GM19324 (cell line): Measurements from ENCODE around the gene CACNA1E.
A peak's percentile ranks its signal among the peaks of the same experiment; 100 is the strongest.

Source experiments
- ATAC-seq: cut with Tn5 transposase; IDR thresholded peaks from one replicate; pipeline ENCODE4 v1.9.1; 2021; ENCODE audit warnings: mild to moderate bottlenecking, moderate library complexity; ENCODE audit not compliant: unreplicated experiment, low FRiP score

CACNA1E gene

GRCh38 chr1:181559142-181559541 lies 75.8 kb downstream of the CACNA1E start:
- no peak for ATAC-seq

GRCh38 chr1:181562395-181562794 lies 79.1 kb downstream of the CACNA1E start:
- peak; percentile 56 for ATAC-seq

- ATAC-seq, result no peak
These were observed 85.4 kb downstream of the CACNA1E start for GRCh38 chr1:181568736-181569135.

GRCh38 chr1:181577475-181577874 lies 94.2 kb downstream of the CACNA1E start:
- no peak for ATAC-seq

DNA sequence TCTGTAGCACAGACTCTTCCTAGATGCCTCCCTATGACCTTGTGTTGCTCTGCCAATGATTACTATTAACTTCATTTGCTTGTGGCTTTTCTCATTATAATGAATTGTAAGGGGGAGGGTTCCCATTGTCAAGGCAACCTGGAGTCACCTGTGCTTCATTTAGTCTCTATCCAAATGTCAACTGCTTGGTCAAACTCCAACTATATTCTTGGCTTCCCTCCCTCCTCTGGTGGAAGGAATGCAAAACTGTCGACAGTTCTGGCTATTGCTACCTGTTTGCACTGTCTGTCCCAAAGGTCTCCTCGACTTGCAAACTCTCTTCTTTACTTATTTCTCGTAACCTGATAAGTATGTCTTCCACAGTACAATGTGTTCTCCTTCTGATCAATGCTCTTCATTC lies 100.3 kb downstream of the CACNA1E start:
- no peak for ATAC-seq

GRCh38 chr1:181587870-181588438 lies 104.6 kb downstream of the CACNA1E start:
- ATAC-seq, result no peak

- no peak for ATAC-seq
These were observed 105.3 kb downstream of the CACNA1E start for GRCh38 chr1:181588631-181589030.

GRCh38 chr1:181592255-181592859 lies 109.0 kb downstream of the CACNA1E start:
- ATAC-seq, result no peak

GRCh38 chr1:181593042-181593441 lies 109.7 kb downstream of the CACNA1E start:
- ATAC-seq, result no peak

GRCh38 chr1:181594553-181594952 lies 111.2 kb downstream of the CACNA1E start:
- ATAC-seq, result no peak

GRCh38 chr1:181595234-181595633 lies 111.9 kb downstream of the CACNA1E start:
- ATAC-seq, result no peak

DNA sequence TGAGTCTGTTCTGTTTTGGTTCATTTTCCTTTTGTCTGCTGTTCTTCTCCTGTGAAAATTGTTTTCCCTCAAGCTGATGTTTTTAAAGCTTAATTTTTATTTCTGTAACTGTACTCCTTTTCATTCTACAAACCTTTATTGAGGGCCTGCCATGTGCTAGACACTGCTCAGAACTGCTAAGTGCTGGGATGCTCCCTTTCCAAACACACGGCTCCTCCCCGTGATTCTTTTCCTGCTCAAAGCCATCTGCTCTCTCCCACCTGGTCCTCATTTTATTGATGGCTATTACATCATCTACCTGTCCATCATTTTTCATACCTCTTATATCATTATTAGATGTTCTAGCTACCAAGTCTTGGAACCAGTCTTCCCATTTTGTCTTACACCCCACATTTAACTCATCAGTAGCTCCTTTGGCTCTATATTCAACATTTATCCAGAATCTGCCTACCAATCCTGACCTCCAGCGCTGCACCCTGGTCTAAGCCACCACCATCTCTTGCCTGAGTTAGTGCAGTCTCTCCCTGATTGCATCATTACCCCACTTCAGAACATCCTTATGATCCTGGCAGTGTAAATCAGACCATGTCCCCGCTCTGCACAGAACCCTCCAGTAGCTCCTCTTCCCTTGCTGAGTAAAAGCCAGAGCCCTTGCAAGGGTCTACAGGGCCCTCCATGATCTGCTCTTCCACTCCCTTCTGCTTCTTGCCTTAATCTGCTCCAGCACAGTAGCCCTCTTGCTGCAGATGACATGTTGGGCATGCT lies 118.1 kb downstream of the CACNA1E start:
- ATAC-seq, result no peak

DNA sequence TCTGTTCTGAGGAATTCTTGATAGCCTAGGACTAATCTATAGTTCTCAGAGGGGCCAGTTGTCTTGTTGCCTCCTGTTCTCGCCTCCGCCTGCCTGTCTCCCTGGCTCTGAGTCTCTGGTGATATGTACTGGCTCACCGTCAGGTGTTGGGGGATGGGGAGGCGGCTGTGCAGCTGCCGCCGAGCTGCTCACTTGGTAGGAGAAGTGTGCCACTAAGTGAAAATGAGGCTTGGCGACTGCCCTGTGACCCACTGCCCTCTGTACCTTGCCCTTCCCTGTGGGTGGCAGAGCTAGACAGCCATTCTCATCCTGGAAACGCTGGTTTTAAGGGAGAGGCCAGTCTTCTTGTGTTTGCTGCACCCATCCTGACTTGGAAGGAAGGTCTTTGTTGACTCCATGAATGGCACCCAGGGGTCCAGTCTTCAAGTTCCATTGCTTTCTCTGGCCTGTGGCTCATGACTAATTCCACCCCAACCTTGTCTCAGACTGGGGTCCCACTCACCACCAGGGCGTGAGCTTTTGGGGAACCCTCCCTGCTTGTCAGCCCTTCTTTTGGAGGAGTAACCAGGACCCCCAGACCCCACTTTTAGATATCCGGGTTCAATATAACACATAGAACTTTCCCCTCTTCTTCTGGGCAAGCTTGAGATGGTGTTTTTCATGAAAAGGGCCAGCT lies 120.6 kb downstream of the CACNA1E start:
- no peak for ATAC-seq

GRCh38 chr1:181604482-181605249 lies 121.3 kb downstream of the CACNA1E start:
- ATAC-seq, result no peak

- ATAC-seq, result no peak
These were observed 124.2 kb downstream of the CACNA1E start for GRCh38 chr1:181607524-181607923.

GRCh38 chr1:181608386-181608785 lies 125.1 kb downstream of the CACNA1E start:
- no peak for ATAC-seq

DNA sequence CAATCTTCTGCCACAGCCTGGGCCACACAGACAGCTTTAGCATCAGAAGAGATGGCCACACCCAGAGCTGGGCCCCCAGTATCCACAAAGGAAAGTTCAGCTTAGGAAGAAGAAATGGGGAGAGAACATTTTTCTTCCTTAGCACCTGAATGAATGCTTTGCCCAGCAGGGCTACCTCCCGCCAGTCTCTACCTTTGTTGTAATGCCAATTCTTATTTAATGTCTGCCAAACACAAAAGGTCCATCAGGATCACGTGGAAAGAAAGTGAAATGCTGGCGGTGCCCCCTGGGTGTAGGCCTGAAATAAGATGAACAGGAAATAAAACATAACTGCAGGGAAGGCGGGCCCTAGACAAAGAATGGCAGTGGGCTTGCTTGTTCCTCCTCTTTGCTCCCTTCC lies 125.6 kb downstream of the CACNA1E start:
- no peak for ATAC-seq

- no peak for ATAC-seq
These were observed 128.8 kb downstream of the CACNA1E start for GRCh38 chr1:181612100-181612499.

- no peak for ATAC-seq
These were observed 135.2 kb downstream of the CACNA1E start for GRCh38 chr1:181618559-181618958.

DNA sequence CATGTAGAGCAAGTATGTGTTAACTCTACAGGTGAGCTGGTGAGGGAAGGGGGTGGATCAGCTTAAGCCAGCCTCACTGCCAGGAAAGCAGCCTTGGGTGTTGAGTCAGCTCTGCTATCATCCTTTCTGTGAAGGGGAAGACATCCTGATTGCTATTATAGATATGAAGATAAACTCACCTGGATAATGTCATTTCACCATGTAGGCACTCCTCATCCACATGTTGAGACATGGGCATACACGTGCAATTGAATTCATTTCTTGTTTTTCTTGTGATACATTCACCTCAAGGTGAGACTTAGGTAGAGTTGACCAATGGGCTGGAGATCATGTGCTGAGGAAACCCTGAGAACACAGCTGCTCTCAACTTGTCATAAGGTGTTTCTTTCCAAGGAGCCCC lies 136.9 kb downstream of the CACNA1E start:
- ATAC-seq, result no peak

DNA sequence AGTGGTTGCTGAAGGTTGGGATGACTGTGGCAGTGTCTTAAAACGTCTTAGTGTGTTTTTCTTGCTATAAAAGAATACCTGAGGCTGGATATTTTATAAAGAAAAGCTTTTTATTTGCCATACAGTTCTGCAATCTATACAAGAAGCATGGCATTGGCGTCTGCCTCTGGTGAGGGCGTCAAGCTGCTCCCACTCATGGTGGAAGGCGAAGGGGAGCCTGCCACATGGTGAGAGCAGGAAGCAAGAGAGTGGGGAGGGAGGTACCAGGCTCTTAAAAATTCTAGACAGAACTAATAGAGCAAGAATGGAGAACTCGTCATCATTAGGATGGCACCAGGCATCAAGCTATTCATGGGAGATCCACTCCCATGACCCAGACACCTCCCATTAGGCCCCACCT lies 140.5 kb downstream of the CACNA1E start:
- no peak for ATAC-seq
